ENCODE results near the gene OPN3. TPM values are rescaled to one million over a fixed set of nuclear protein-coding genes. Genes with fewer than 3 reads are reported as not detected.

Gene OPN3
- total RNA-seq, 1 donor from 2014 or later = 14.4 TPM

DNA sequence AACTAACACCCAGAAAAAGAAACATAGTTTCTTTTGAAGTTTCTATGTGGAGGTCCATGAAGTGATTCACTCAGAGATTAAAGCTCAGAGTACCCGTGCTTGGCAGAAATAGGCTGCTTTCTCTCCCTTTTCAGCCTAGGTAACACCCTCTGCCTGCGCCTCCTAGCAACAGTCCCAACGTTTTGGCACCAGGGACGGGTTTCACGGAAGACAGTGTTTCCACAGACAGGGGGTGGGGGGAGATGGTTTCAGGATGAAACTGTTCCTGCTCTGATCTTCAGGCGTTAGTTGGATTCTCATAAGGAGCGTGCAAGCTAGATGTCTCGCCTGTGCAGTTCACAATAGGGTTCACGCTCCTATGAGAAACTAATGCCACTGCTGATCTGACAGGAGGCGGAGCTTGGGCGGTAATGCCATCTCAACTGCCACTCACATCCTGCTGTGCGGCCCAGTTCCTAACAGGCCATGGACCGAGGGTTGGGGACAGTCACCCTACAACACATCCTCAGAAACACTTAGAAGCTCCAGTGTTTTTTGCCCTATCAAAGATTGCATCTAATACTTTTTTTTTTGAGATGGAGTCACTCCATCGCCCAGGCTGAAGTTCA is 53.2 kb downstream of the OPN3 start:
- Mint-ChIP-seq H3K4me1 (peaks cover 22% of the 10 kb centered on the region), H3K27ac (no peak overlapping the region), H3K9me3 (peaks cover 9% of the 10 kb centered on the region), H3K27me3 (ENCODE audit: low read depth) (no peaks in the 10 kb centered on the region), H3K4me3 (no peak overlapping the region), H3K36me3 (no peaks in the 10 kb centered on the region)
- no peak for TF ChIP-seq CTCF (IDR thresholded peaks at IDR 0.05; ENCODE audit: unreplicated experiment)
- no peak for DNase-seq (ENCODE audit: low spot score in 2 of 2, unreplicated experiment in 2 of 2)

- no peak for DNase-seq (ENCODE audit: low spot score in 2 of 2, unreplicated experiment in 2 of 2)
- no peak for TF ChIP-seq CTCF (IDR thresholded peaks at IDR 0.05; ENCODE audit: unreplicated experiment)
- Mint-ChIP-seq H3K4me1 (no peaks in the 10 kb centered on the region), H3K27ac (no peak overlapping the region), H3K36me3 (no peaks in the 10 kb centered on the region), H3K27me3 (ENCODE audit: low read depth) (no peaks in the 10 kb centered on the region), H3K4me3 (no peak overlapping the region), H3K9me3 (peaks cover 32% of the 10 kb centered on the region)
These were observed 57.2 kb downstream of the OPN3 start for GRCh38 chr1:241582921-241583321.

DNA sequence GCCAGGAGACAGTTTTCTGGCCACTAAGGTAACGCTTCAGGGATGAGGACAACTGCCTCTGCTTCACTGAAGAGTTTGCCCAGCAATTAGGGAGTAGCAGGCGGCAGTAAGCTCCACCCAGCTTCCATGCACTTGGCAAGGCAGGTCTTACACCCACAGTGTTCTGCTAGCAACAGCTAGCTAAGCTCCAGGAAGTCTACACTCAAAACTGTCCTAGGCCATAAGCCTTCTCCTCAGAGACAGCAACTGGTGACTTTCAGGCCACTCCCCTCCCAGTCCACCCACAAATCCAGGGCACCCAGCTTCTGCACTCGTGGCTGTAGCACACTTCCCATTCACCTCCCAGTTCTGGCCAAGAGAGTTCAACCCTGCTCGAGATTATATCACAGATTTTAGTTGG is 60.7 kb downstream of the OPN3 start:
- TF ChIP-seq CTCF (IDR thresholded peaks at IDR 0.05; ENCODE audit: unreplicated experiment) = no peak
- Mint-ChIP-seq H3K9me3 (peaks cover 60% of the 10 kb centered on the region), H3K27ac (no peak overlapping the region), H3K4me1 (no peaks in the 10 kb centered on the region), H3K27me3 (ENCODE audit: low read depth) (no peaks in the 10 kb centered on the region), H3K36me3 (no peaks in the 10 kb centered on the region), H3K4me3 (no peak overlapping the region)
- DNase-seq (ENCODE audit: low spot score in 2 of 2, unreplicated experiment in 2 of 2) = no peak

- no peak for TF ChIP-seq CTCF (IDR thresholded peaks at IDR 0.05; ENCODE audit: unreplicated experiment)
- no peaks in the 10 kb centered on the region for H3K4me1 Mint-ChIP-seq
- no peak for DNase-seq (ENCODE audit: low spot score in 2 of 2, unreplicated experiment in 2 of 2)
- H3K27me3 Mint-ChIP-seq (ENCODE audit: low read depth) = peaks cover 6% of the 10 kb centered on the region
- no peak overlapping the region for H3K4me3 Mint-ChIP-seq
- H3K9me3 Mint-ChIP-seq = peaks cover 68% of the 10 kb centered on the region
- no peak overlapping the region for H3K27ac Mint-ChIP-seq
- no peaks in the 10 kb centered on the region for H3K36me3 Mint-ChIP-seq
These were observed 66.0 kb downstream of the OPN3 start for GRCh38 chr1:241574154-241574553.

DNA sequence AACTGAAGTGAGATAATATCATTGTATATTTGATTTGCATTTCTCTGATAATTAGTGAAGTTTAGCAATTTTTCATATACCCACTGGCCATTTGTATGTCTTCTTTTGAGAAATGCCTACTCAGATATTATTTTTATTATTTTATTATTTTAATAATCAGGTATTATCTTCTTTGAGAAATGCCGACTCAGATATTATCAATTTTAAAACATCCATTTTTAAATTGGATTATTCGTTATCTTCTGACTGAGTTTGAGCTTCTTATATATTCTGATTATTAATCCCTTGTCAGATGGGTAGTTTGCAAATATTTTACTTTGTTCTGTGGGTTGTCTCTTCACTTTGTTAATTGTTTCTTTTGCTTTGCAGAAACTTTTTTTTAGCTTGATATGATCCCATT is 70.3 kb downstream of the OPN3 start:
- H3K36me3 Mint-ChIP-seq = no peaks in the 10 kb centered on the region
- H3K27ac Mint-ChIP-seq = no peak overlapping the region
- DNase-seq (ENCODE audit: low spot score in 2 of 2, unreplicated experiment in 2 of 2) = no peak
- H3K9me3 Mint-ChIP-seq = peaks cover 39% of the 10 kb centered on the region
- no peak overlapping the region for H3K4me3 Mint-ChIP-seq
- peaks cover 9% of the 10 kb centered on the region for H3K27me3 Mint-ChIP-seq (ENCODE audit: low read depth)
- TF ChIP-seq CTCF (IDR thresholded peaks at IDR 0.05; ENCODE audit: unreplicated experiment) = no peak
- H3K4me1 Mint-ChIP-seq = no peaks in the 10 kb centered on the region

DNA sequence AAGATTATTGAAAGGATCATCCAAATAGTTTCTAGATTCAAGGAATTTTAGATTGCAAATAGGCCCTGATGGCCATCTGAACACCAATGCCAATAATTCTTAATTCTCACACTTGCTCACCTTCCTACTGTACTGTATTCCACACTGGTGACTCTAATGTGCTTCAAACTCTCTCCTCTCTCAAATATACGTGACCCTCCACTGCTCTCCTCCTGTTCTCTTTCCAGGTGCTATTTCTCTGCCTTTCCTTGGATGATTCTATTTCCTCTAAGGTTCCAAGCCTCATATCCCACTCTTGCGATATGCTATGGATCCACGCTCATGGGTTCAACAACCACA is 79.4 kb downstream of the OPN3 start:
- no peak for TF ChIP-seq CTCF (IDR thresholded peaks at IDR 0.05; ENCODE audit: unreplicated experiment)
- H3K36me3 Mint-ChIP-seq = no peaks in the 10 kb centered on the region
- H3K9me3 Mint-ChIP-seq = no peaks in the 10 kb centered on the region
- H3K4me3 Mint-ChIP-seq = no peak overlapping the region
- no peaks in the 10 kb centered on the region for H3K27me3 Mint-ChIP-seq (ENCODE audit: low read depth)
- no peak for DNase-seq (ENCODE audit: low spot score in 2 of 2, unreplicated experiment in 2 of 2)
- H3K27ac Mint-ChIP-seq = no peak overlapping the region
- H3K4me1 Mint-ChIP-seq = peaks cover 3% of the 10 kb centered on the region
